GM18520 (cell line): ENCODE measurements around the gene PAX3.
"Not testable (repeated sequence)": the region's sequence is repeated elsewhere in the genome, so short reads cannot be mapped to it uniquely, and the experiment has no call there.

Experiments
- ATAC-seq: cut with Tn5 transposase; IDR thresholded peaks from one replicate; pipeline ENCODE4 v1.9.1; 2021; ENCODE audit not compliant: unreplicated experiment

Gene PAX3

DNA sequence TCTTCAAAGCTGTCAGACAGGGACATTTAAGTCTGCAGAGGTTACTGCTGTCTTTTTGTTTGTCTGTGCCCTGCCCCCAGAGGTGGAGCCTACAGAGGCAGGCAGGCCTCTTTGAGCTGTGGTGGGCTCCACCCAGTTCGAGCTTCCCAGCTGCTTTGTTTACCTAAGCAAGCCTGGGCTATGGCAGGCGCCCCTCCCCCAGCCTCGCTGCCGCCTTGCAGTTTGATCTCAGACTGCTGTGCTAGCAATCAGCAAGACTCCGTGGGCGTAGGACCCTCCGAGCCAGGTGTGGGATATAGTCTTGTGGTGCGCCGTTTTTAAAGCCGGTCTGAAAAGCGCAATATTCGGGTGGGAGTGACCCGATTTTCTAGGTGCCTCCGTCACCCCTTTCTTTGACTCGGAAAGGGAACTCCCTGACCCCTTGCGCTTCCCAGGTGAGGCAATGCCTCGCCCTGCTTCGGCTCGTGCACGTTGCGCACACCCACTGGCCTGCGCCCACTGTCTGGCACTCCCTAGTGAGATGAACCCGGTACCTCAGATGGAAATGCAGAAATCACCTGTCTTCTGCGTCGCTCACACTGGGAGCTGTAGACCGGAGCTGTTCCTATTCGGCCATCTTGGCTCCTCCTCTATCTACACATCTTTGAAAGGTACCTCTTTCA, 143.7 kb downstream of the PAX3 start:
- not testable (repeated sequence) for ATAC-seq
